GM12874 (cell line): ENCODE data around the gene ASAP2.

ENCODE experiments used
- CTCF ChIP-seq: IDR thresholded peaks from 2 replicates; pipeline ENCODE4 v1.5.1; 2011; ENCODE audit warnings: low read depth, mild to moderate bottlenecking, control low read depth, low read length, moderate library complexity; ENCODE audit not compliant: insufficient read depth

The ASAP2 gene

GRCh38 chr2:9379391-9379755 is 172.8 kb downstream of the ASAP2 start:
- TF ChIP-seq CTCF = no peak

- TF ChIP-seq CTCF = no peak
These were observed 174.4 kb downstream of the ASAP2 start for GRCh38 chr2:9380702-9381628.

GRCh38 chr2:9382604-9383235 is 176.1 kb downstream of the ASAP2 start:
- no peak for TF ChIP-seq CTCF

- TF ChIP-seq CTCF = no peak
These were observed 177.9 kb downstream of the ASAP2 start for GRCh38 chr2:9384521-9384920.

- TF ChIP-seq CTCF = no peak
These were observed 179.2 kb downstream of the ASAP2 start for GRCh38 chr2:9385841-9386240.

- no peak for TF ChIP-seq CTCF
These were observed 181.6 kb downstream of the ASAP2 start for GRCh38 chr2:9388199-9388681.
